GM21381 (cell line): ENCODE data around the gene MAP4K1.
"Not testable (repeated sequence)": the region's sequence is repeated elsewhere in the genome, so short reads cannot be mapped to it uniquely, and the experiment has no call there.

Experiments
- ATAC-seq: cut with Tn5 transposase; IDR thresholded peaks from one replicate; pipeline ENCODE4 v1.9.1; 2021; ENCODE audit warnings: mild to moderate bottlenecking, moderate library complexity; ENCODE audit not compliant: unreplicated experiment

The MAP4K1 gene

DNA sequence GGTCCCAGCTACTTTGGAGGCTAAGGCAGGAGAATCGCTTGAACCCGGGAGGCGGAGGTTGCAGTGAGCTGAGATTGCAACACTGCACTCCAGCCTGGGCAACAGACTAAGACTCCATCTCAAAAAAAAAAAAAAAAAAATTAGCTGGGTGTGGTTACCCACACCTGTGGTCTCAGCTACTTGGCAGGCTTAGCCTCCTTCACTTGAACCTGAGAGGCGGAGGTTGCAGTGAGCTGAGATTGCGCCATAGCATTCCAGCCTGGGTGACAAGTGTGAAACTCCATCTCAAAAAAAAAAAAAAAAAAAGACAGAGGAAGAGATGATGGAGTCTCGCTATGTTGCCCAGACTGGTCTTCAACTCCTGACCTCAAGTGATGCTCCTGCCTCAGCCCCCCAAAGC is 38.4 kb downstream of the MAP4K1 start:
- ATAC-seq, result not testable (repeated sequence)

DNA sequence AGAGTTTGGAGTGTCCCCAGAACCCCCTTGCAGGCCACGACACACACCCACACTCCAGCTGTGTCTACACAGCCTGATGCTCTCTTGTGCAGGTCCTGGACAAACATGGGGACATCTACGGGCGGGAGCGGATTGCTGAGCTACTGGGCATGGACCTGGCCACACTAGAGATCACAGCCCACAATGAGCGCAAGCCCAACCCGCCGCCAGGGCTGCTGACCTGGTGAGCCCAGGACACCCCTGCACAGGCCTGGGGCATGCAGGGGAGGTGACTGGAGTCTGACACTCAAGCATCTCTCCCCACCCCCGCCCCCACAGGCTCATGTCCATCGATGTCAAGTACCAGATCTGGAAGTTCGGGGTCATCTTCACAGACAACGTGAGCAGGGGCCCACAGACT is 39.9 kb downstream of the MAP4K1 start:
- no peak for ATAC-seq

DNA sequence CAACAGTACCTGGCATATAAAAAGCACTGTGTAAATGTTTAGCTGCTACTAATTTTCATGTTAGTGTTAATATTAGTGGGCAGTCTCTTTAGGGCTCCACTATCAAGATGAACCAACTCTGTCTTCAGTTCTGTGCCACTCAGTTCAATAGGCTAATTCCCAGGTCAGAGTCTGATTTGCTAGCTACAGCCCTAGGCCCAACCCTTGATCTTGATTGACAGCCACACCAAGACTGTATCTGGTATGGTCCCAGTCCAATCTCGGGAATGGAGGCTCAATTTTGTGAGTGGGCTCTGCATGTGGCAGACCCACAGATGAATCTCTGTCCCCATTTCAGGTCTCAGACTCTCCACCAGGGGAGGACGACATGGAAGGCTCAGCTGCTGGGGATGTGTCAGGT is 46.1 kb downstream of the MAP4K1 start:
- ATAC-seq, result no peak

DNA sequence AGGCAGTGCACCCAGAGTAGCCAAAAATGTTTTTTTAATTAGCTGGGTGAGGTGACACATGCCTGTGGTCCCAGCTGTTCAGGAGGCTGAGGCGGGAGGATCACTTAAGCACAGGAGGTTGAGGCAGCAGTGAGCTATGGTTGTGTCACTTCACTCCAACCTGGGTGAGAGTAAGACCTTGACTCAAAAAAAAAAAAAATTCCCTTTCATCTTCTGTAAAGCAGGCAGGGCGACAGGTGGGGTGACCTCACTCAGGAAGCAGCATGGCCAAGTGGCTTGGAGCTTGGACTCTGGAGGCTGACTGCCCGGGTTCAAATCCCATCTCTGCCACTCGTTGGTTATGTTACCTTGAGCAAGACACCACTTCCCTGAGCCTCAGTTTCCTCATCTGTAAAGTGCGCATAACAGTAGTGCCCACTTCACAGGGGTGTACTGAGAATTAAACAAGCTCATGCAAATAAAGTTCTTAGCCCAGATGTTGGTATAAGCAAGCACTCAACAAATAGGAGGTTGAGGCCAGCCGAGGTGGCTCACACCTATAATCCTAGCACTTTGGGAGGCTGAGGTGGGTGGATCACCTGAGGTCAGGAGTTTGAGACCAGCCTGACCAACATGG is 48.3 kb downstream of the MAP4K1 start:
- ATAC-seq, result no peak

DNA sequence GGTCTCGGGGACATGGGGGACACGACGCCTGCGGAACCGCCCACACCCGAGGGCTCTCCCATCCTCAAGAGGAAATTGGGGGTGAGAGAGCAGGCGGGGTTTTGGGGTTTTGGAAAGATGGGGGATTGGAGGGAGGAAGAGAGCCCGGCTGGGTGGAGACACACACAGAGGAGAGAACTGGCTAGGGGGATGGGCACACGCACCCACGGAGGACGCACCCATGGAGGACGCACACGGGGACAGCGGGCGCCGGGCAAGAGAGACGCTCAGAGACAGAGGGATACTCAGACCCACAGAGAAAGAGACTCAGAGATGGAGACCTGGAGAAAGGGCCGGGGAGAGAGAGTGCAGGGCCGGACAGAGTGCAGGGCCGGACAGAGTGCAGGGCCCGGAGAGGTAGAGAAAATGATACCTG is 52.1 kb downstream of the MAP4K1 start:
- no peak for ATAC-seq

DNA sequence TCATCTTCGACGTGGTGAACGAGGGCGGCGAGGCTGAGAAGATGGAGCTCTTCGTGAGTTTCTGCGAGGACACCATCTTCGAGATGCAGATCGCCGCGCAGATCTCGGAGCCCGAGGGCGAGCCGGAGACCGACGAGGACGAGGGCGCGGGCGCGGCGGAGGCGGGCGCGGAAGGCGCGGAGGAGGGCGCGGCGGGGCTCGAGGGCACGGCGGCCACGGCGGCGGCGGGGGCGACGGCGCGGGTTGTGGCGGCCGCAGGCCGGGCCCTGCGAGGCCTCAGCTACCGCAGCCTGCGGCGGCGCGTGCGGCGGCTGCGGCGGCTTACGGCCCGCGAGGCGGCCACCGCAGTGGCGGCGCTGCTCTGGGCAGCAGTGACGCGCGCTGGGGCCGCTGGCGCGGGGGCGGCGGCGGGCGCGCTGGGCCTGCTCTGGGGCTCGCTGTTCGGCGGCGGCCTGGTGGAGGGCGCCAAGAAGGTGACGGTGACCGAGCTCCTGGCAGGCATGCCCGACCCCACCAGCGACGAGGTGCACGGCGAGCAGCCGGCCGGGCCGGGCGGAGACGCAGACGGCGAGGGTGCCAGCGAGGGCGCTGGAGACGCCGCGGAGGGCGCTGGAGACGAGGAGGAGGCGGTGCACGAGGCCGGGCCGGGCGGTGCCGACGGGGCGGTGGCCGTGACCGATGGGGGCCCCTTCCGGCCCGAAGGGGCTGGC is 52.6 kb downstream of the MAP4K1 start:
- ATAC-seq, result no peak

DNA sequence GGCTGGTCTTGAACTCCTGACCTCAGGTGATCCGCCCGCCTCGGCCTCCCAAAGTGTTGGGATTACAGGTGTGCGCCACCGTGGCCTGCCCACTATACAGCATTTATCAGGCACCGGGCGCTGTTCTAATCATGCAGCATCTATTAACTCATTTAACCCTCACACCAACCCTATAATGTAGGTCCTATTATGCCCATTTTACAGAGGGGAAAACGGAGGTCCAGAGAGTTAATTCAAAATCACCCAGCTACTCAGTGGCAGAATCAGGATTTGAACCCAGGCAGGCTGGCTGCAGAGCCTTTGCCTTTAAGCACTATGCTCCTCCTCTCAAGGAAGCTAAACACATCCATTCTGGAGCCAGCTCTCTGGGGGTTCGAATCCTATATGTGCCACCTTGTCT is 54.3 kb downstream of the MAP4K1 start:
- ATAC-seq, result no peak

DNA sequence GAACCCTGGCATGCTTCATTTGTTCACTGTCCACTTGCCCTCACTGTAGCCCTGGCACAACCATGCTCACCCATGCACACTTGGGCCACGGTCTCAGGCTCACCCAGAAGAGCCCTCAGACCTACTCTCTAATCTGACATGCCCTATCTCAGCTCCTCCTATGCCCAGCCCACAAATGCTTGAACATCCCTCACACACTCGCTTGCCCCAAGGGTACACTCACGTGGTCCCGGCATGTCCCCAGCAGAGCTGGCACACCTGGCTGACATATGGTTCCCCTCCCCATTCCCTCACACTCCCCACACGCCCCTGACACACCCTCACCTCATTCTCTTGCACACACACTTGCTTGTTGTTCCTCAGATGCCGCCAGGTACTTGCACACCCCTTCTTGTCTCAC is 55.7 kb downstream of the MAP4K1 start:
- no peak for ATAC-seq

DNA sequence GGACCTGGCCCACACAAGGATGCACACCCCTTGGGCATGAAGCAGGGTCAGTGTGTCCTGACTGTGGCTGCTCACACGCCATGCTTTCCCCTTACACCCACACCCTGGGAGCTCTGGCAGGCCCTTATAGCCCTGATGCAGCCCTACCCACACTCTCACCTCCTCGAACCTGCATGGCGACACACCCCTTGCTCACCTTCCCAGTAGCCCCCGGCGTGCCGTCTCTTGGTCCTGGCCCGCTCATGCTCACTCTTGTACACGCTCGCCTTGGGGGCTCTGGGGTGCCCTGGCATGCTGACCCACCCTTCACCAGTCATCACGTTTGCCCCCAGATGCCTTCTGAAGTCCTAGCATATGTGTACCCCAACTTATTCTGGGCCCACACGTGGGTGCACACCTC is 56.1 kb downstream of the MAP4K1 start:
- ATAC-seq, result no peak

DNA sequence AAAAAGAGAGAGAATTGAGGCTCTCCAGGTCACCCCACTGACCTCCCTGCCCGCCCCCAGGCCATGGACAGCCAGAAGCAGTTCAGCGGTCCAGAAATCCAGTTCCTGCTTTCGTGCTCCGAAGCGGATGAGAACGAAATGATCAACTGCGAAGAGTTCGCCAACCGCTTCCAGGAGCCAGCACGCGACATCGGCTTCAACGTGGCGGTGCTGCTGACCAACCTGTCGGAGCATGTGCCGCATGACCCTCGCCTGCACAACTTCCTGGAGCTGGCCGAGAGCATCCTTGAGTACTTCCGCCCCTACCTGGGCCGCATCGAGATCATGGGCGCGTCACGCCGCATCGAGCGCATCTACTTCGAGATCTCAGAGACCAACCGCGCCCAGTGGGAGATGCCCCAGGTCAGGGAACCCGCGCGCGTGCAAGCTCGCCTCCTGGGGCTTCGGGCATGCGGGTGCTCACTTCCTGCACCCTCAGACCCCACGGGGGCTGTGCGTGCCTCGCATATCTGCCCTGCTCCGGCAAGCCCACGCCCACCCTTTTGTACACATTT is 56.6 kb downstream of the MAP4K1 start:
- ATAC-seq, result no peak

DNA sequence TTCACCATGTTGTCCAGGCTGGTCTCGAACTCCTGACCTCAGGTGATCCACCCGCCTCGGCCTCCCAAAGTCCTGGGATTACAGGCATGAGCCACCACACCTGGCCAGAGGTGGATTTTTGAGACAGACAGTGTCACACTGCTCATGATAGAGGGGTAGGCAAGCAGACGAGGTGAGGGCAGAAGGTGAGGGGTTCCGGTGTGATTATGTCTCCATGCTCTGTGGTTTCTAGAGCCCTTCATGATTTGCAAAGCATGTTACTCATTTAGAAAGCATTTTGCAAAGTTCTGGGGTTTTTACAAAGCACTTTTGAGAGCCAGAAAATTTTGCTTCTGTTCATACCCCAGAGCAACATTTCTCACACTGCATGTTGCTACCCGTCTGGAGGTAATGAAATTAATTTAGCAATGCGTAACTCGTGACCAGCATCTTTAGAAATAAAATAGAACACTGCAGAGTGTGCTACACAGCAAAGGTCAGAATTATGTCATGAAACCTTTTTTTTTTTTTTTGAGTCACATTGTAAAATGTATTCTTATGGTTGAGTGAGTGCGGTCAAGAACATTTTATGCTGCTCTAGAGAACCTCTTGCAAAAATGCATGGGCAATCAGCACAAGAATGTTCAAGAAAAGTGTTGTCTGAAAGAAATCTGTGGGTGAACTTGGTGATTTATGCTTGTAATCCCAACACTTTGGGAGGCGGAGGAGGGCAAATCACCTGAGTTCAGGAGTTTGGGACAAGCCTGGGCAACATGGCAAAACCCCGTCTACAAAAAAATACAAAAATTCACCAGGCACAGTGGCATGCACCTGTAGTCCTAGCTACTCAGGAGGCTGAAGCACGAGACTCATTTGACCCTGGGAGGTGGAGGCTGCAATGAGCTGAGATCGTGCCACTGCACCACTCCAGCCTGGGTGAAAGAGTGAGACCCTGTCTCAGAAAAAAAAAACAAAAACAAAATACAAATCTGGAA is 58.0 kb downstream of the MAP4K1 start:
- peak; percentile 72 for ATAC-seq

DNA sequence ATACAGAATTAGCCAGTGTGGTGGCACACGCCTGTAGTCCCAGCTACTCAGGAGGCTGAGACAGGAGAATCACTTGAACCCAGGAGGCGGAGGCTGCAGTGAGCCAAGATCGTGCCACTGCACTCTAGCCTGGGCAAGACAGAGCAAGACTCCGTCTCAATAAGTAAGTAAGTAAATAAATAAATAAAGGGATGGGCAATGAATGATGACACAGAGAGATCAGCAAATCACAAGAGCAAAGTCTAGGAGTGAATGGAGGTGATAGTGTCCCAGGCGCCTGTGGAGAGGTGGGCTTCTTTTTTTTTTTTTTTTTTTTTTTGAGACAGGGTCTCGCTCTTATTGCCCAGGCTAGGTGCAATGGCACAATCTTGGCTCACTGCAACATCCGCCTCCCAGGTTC is 58.8 kb downstream of the MAP4K1 start:
- ATAC-seq, result not testable (repeated sequence)

DNA sequence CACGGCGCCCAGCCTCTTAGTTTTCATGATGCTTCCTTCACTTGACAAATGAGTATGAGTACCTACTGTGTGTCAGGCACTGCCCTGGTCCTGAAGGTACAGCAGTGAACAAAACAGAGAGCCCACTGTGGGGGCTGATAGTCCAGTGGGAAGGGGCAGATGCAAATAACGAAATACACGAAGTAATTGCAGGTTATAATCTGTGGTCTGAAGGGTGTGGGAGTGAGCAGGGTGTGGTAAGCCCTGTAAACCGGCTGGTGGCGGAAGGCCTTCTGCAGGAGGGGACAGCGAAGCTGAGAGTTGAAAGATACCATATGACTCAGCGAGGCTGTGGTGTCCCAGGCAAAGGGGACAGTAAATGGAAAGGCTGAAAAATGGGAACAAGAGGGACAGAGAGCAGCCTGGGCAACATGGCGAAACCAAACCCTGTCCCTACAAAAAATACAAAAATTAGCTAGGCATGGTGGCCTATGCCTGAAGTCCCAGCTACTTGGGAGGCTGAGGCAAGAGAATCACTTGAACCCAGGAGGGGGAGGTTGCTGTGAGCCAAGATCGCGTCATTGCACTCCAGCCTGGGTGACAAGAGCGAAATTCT is 60.5 kb downstream of the MAP4K1 start:
- ATAC-seq, result peak; percentile 37

DNA sequence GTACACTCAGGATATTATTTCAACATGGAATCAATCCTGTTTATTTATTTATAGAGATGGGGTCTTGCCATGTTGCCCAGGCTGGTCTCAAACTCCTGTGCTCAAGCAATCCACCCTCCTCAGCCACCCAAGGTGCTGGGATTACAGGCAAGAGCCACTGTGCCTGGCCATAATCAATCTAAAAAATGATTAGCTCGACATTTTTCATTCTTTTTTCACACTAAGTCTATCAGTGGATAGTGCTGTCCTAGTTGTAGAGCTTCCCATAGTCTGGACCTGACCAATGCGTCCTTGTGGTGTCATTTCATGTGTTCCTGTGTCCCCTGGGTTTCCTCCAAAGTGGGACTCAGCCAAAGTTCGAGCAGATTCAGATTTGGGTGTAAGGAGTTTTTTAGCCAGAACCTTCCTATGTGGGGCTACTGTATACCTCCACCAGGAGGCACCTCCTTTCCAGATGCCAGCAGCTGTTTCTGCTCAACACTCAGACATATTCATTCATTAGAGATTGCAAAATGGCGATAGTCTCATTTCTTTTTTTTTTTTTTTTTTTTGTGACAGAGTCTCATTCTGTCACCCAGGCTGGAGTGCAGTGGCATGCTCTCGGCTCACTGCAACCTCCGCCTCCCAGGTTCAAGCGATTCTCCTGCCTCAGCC is 61.1 kb downstream of the MAP4K1 start:
- no peak for ATAC-seq

DNA sequence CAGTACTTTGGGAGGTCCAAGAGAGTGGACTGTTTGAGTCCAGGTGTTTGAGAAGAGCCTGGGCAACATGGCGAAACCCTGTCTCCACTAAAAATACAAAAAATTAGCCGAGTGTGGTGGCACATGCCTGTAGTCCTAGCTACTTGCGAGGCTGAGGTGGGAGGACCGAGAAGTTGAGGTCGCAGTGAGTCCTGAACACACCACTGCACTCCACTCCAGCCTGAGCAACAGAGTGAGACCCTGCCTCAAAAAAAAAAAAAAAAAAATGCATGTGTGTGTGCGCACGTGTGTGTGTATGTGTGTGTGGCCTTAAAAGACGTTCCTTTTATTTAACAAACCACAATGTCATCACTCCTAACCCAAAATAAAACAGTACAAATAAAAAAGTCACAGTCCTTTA is 62.6 kb downstream of the MAP4K1 start:
- ATAC-seq, result no peak

DNA sequence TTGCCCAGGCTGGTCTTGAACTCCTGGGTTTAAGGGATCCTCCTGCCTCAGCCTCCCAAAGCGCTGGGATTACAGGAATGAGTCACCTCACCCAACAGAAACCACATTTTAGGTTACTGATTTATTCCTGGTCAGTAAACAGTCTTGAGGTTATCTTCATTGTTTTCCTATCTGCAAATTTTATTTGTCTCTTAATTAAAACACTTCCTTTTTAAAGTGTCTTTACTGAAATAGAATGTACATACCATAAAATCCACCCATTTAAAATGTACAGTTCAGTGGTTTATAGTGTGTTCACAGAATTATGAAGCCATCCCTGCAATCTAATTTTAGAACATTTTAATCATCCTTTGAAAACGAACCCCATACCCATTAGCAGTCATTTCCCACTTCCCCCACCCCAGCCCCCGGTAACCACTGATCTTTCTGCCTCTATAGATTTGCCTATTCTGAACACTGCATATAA is 63.0 kb downstream of the MAP4K1 start:
- ATAC-seq, result no peak

DNA sequence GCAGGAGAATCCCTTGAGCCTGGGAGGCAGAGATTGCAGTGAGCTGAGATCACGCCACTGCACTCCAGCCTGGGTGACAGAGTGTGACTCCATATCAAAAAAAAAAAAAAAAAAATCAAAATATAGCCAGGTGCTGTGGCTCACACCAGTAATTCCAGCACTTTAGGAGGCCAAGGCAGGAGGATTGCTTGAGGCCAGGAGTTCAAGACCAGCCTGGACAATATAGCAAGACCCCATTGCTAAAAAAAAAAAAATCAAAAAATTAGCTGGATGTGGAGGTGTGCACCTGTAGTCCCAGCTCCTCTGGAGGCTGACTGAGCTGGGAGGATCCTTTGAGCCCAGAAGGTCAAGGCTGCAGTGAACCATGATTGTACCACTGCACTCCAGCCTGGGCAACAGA is 64.5 kb downstream of the MAP4K1 start:
- not testable (repeated sequence) for ATAC-seq

DNA sequence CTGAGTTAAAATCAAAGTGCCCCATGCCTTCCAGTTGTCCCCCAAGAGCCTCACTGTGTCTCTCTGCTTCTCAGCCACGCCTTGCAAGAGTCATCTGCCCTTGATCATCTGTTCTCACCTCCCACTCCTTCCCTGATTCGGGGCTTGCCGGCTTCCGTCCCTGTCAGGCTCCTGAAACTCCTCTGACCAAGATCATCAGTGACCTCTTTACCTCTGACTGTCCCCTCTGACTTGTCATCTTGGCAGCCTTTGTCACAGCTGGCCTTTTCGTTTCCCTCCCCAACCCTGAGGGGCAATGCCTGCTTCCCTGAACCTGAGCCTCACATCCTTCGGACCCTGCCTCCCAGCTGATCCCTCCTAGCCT is 66.3 kb downstream of the MAP4K1 start:
- ATAC-seq, result peak; percentile 65

DNA sequence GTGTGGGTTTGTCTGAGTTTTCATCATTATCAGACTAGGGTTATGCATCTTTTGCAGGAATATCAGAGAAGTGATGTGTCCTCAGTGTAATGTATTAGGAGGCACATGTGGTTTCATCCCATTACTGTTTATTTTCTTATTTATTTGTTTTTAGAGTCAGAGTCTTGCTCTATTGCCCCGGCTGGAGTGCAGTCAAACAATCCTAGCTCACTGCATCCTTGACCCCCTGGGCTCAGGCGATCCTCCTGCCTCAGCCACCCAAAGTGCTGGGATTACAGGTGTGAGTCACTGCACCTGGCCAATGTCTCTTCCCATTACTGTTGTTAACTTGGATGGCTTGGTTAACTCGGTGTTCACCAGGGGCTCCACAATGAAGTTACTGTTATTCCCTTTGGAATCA is 67.4 kb downstream of the MAP4K1 start:
- no peak for ATAC-seq

DNA sequence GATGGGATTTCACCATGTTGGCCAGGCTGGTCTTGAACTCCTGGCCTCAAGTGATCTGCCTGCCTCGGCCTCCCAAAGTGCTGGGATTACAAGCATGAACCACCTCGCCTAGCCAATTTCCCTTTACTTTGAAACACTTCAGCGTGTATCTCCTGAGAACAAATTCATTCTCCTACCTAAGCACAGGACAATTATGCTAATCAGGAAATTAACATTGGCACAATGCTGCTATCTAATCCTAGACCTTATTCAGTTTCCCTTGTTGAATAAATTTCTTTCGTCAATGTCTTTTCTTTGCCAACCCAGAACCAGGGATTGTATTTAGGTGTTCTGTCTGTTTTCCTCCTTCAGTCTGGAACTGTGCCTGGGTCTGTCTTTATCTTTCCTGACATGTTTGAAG is 67.8 kb downstream of the MAP4K1 start:
- no peak for ATAC-seq
